SU-DHL-6 (cell line): Measurements from ENCODE around the gene GP9.

Experiments
- EZH2phosphoT487 ChIP-seq: fragments of 200-600 bp; sonication (generic), shearing (Covaris generic); conservative IDR thresholded peaks from 2 replicates; pipeline ENCODE4 v1.6.1; 2018; ENCODE audit warnings: mild to moderate bottlenecking, antibody characterized with exemption, low read length, moderate library complexity, mixed read lengths
- TF ChIP-seq, protein P1 (sequence below): fragments of 200-600 bp; sonication (generic); IDR thresholded peaks from one replicate; pipeline ENCODE4 v1.5.1; 2017; ENCODE audit warnings: antibody characterized with exemption, mild to moderate bottlenecking, low read length, moderate library complexity; ENCODE audit not compliant: insufficient read depth, poor library complexity, severe bottlenecking

DNA sequence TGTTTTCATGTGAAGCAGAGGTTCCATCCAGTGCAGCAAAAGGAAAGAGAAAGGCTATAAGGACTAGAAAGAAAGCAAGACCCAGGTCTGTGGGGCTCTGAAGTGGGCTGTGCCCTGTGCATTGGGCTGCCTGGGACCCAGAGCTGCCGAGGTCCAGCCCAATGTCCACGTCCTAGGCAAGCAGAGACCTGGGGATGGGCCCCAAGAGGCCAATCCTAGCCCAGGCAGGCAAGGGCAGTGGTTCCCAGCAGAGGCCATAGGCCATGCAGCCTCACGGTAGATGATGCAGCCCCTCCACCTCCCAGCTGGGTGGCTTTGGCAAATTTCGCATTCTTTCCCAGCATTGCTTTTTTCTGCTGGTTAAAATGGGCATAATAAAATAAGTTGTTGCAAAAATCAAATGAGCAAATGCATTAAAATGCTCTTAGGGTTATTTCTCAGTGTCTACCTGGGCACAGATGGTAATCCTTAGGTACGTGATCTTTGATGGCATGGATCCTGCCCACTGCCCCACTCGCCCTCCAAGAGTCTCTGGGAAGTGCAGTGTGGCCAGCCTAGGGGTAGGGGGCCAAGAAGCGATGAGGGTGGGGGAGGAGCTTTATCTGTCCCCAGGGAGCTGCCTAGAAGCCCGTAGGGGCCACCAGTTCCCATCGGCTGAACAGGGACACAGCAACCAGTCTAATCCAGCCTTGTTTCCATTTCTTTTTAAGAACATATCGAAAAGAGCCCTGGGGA lies 22.3 kb upstream of the GP9 start:
- TF ChIP-seq, protein P1, sequence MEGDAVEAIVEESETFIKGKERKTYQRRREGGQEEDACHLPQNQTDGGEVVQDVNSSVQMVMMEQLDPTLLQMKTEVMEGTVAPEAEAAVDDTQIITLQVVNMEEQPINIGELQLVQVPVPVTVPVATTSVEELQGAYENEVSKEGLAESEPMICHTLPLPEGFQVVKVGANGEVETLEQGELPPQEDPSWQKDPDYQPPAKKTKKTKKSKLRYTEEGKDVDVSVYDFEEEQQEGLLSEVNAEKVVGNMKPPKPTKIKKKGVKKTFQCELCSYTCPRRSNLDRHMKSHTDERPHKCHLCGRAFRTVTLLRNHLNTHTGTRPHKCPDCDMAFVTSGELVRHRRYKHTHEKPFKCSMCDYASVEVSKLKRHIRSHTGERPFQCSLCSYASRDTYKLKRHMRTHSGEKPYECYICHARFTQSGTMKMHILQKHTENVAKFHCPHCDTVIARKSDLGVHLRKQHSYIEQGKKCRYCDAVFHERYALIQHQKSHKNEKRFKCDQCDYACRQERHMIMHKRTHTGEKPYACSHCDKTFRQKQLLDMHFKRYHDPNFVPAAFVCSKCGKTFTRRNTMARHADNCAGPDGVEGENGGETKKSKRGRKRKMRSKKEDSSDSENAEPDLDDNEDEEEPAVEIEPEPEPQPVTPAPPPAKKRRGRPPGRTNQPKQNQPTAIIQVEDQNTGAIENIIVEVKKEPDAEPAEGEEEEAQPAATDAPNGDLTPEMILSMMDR = no peak
- TF ChIP-seq EZH2phosphoT487 = no peak
